ENCODE data around the gene RAI1. TPM values are rescaled to one million over a fixed set of nuclear protein-coding genes. Genes with fewer than 3 reads are reported as not detected.

The RAI1 gene
- total RNA-seq, 1 experiment from 2014 or later: 46.8 TPM

- Histone ChIP-seq H3K4me1 (ENCODE audit: insufficient read depth, low read length, poor library complexity, severe bottlenecking) (peaks cover 40% of the 10 kb centered on the region), H3K27me3 (replicated peaks; ENCODE audit: insufficient read depth, low read depth, low read length, poor library complexity) (no peaks in the 10 kb centered on the region), H3K27ac (ENCODE audit: low read depth, low read length, poor library complexity, severe bottlenecking) (peak overlapping the region; percentile 66), H3K36me3 (ENCODE audit: insufficient read depth, low read length, poor library complexity, severe bottlenecking) (no peaks in the 10 kb centered on the region), H3K9me3 (ENCODE audit: low read depth, low read length, poor library complexity, severe bottlenecking) (no peaks in the 10 kb centered on the region), H3K4me3 (ENCODE audit: low read depth, low read length, poor library complexity, severe bottlenecking) (no peak overlapping the region)
- no TSS peak for BruUV-seq (replicated peaks)
- no peak for TF ChIP-seq EZH2 (IDR thresholded peaks at IDR 0.05; ENCODE audit: borderline replicate concordance, low read depth, low read length, poor library complexity, severe bottlenecking)
- TF ChIP-seq CTCF (conservative IDR thresholded peaks at IDR 0.05; ENCODE audit: low read depth, low read length): no peak
- POLR2A ChIA-PET (ENCODE audit: low non-redundant PET): no interaction called here
- no peak for DNase-seq (ENCODE audit: low spot score)
- CTCF ChIA-PET: no interaction called here
- intact Hi-C loops (cut with micrococcal nuclease; ENCODE audit: unreplicated experiment): no loop called here
These were observed 33.1 kb downstream of the RAI1 start for GRCh38 chr17:17714261-17714866.

DNA sequence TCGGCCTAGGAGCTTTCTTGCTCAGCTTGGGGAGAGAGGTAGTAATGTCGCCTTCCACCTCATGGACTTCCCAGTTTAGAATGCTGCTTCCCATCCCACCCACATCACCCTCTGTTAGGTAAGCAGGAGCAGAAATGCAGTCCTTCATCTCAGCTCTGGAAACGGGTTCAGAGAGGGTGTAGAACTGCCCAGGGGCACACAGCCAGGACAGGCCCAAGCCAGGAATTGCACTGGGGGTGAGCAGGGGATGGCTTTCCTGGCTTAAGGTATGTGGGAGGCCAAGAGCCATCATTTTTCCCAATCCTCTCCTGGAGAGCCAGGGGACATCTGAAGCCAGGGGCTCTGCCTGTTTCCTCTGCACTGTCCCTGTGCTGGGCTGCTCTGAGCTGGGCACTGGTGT lies 33.6 kb downstream of the RAI1 start:
- Histone ChIP-seq H3K27ac (ENCODE audit: low read depth, low read length, poor library complexity, severe bottlenecking) (peak overlapping the region; percentile 66), H3K4me1 (ENCODE audit: insufficient read depth, low read length, poor library complexity, severe bottlenecking) (peaks cover 40% of the 10 kb centered on the region), H3K9me3 (ENCODE audit: low read depth, low read length, poor library complexity, severe bottlenecking) (no peaks in the 10 kb centered on the region), H3K4me3 (ENCODE audit: low read depth, low read length, poor library complexity, severe bottlenecking) (no peak overlapping the region), H3K36me3 (ENCODE audit: insufficient read depth, low read length, poor library complexity, severe bottlenecking) (no peaks in the 10 kb centered on the region), H3K27me3 (replicated peaks; ENCODE audit: insufficient read depth, low read depth, low read length, poor library complexity) (no peaks in the 10 kb centered on the region)
- ChIA-PET POLR2A (ENCODE audit: low non-redundant PET) (no interaction called here), CTCF (no interaction called here)
- no peak for TF ChIP-seq EZH2 (IDR thresholded peaks at IDR 0.05; ENCODE audit: borderline replicate concordance, low read depth, low read length, poor library complexity, severe bottlenecking)
- no peak for TF ChIP-seq CTCF (conservative IDR thresholded peaks at IDR 0.05; ENCODE audit: low read depth, low read length)
- BruUV-seq (replicated peaks): no TSS peak
- intact Hi-C loops (cut with micrococcal nuclease; ENCODE audit: unreplicated experiment): no loop called here
- DNase-seq (ENCODE audit: low spot score): no peak

DNA sequence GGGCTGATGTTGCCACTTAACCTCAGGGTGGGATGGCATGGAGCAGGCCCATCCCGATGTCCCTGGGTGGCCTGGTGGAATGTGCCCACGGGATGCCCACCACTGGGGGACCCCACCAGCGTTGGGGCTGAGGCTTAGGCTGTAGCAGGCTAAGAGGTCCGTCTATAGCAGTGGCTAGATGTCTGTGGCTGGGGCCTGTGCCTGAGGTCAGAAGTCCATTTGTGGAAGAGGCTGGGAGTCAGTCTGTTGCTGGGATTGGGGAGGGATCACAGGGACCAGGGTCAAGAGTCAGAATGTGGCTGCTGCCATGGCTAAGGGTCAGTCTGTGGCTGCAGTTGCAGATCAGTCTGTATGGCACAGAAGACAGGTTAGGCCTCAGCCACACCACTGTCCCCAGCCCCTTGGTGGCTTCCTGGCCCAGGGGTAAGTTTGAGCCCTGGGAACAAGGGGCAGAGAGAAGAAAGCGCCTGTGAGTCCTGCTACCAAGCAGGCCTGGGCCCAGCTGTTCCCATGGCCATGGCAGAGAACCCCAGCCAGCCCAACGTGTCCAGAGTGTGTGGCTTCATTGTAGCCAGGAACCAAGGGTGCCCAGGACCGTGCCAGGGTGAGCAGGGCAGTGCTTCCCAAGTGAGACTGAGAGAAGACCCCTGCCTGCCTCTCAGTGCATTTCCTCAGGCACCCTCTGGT lies 35.7 kb downstream of the RAI1 start:
- Histone ChIP-seq H3K36me3 (ENCODE audit: insufficient read depth, low read length, poor library complexity, severe bottlenecking) (no peaks in the 10 kb centered on the region), H3K9me3 (ENCODE audit: low read depth, low read length, poor library complexity, severe bottlenecking) (no peaks in the 10 kb centered on the region), H3K4me3 (ENCODE audit: low read depth, low read length, poor library complexity, severe bottlenecking) (no peak overlapping the region), H3K27ac (ENCODE audit: low read depth, low read length, poor library complexity, severe bottlenecking) (no peak overlapping the region), H3K4me1 (ENCODE audit: insufficient read depth, low read length, poor library complexity, severe bottlenecking) (peaks cover 28% of the 10 kb centered on the region), H3K27me3 (replicated peaks; ENCODE audit: insufficient read depth, low read depth, low read length, poor library complexity) (no peaks in the 10 kb centered on the region)
- CTCF ChIA-PET: no interaction called here
- DNase-seq (ENCODE audit: low spot score): no peak
- intact Hi-C loops (cut with micrococcal nuclease; ENCODE audit: unreplicated experiment): no loop called here
- POLR2A ChIA-PET (ENCODE audit: low non-redundant PET): no interaction called here
- no TSS peak for BruUV-seq (replicated peaks)
- TF ChIP-seq CTCF (conservative IDR thresholded peaks at IDR 0.05; ENCODE audit: low read depth, low read length): no peak
- TF ChIP-seq EZH2 (IDR thresholded peaks at IDR 0.05; ENCODE audit: borderline replicate concordance, low read depth, low read length, poor library complexity, severe bottlenecking): no peak
